Adipocyte (in vitro differentiated cells): ENCODE results near the gene FBF1.

Experiments used
- DNase-seq: peaks from one replicate; pipeline ENCODE4 v3.0.0-alpha.2; 2015; ENCODE audit warnings: low read depth
- H3K27me3 ChIP-seq: replicated peaks from 2 replicates; pipeline ENCODE4 v1.7.0; 2013; ENCODE audit warnings: mild to moderate bottlenecking, low read length, moderate library complexity; ENCODE audit not compliant: control insufficient read depth, insufficient read depth
- H3K36me3 ChIP-seq: 2 replicates; pipeline ENCODE4 v1.7.0; 2013; ENCODE audit warnings: low read length, mild to moderate bottlenecking, moderate library complexity; ENCODE audit not compliant: control insufficient read depth, insufficient read depth, severe bottlenecking
- H3K4me1 ChIP-seq: 2 replicates; pipeline ENCODE4 v1.7.0; 2013; ENCODE audit warnings: mild to moderate bottlenecking, low read length, moderate library complexity; ENCODE audit not compliant: control insufficient read depth, insufficient read depth
- H3K4me3 ChIP-seq: 2 replicates; pipeline ENCODE4 v1.7.0; 2013; ENCODE audit warnings: mild to moderate bottlenecking, low read length, moderate library complexity
- H3K9ac ChIP-seq: 2 replicates; pipeline ENCODE4 v1.7.0; 2013; ENCODE audit warnings: mild to moderate bottlenecking, low read length, moderate library complexity
- H3K9me3 ChIP-seq: 2 replicates; pipeline ENCODE4 v1.7.0; 2013; ENCODE audit warnings: mild to moderate bottlenecking, low read length, moderate library complexity; ENCODE audit not compliant: control insufficient read depth

FBF1 gene, protein sequence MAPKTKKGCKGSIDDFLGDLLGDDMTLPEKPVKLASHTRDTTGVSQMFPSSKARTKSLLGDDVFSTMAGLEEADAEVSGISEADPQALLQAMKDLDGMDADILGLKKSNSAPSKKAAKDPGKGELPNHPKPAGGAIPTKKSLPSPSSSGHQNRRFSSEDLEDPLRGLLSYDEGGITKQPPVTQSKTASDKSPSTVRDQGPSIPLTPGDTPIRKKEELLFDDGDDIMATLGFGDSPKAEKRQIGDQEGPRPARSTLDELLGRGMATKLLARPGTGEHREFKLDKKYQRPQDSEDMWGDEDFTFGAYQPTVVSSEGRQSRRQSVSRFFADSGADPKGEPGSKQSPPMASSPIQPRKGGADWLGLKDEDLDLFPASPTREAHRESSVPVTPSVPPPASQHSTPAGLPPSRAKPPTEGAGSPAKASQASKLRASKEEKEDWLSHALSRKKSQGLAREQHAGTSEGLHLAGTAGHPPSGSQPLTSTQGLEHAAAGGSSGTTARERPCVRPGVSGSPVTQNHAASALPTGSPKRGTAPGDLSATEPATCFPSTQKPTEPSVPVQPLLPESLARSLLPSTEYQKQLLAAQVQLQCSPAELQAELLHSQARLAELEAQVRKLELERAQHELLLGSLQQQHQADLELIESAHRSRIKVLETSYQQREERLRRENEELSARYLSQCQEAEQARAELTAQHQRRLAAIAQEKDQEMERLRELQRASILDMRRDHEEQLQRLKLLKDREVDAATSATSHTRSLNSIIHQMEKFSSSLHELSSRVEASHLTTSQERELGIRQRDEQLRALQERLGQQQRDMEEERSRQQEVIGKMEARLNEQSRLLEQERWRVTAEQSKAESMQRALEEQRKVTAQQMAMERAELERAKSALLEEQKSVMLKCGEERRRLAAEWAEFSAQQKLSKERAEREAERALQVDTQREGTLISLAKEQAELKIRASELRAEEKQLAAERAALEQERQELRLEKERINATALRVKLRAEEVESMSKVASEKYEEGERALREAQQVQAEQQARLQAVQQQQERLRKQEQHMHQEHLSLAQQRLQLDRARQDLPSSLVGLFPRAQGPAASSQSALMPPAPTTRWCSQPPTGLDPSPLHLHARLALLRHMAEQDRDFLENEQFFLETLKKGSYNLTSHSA

DNA sequence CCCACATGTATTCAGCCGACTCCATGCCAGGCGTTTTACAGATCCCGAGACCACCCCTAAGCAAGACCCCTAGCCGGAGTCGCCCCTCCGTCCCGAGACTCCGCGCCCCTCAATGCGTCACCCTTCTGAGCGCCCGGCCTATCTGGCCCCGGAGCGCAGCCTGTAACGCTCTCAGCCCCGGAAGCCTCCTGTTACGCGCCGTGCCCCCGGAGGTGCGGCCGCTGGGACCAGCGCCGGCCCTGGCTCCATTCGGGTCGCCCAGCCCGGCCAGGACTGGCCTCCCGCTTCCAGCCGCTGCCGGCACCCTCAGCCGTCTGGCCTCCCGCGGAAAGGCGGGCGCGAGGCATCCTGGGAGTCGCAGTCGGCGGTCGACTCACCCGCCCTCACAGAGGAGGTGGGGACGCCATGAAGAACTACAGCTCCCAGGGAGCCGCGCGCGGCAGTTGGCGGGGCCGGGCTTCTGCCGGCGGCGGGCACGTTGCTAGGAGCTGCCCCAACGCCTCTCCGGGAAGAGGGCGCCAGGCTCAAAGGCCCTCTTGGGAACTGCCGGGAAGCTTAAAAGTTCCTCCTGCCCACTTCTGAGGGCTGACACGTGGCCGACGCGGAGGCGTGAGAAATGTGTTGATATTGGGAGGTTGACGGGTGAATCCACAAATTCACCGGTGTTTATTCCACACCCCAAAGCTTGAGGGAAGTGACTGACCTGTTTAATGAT, at the start of gene FBF1:
Gene FBF1, minus strand, starts transcription at position 316 of the 715 bp plus-strand sequence. CDS start 2,893 bp downstream, outside the sequence.
- H3K27me3 ChIP-seq: no peaks in the 10 kb centered on the region
- H3K4me1 ChIP-seq: peaks cover 12% of the 10 kb centered on the region
- no peaks in the 10 kb centered on the region for H3K9me3 ChIP-seq
- H3K36me3 ChIP-seq: peaks cover 35% of the 10 kb centered on the region
- peak; percentile 98 for DNase-seq
- peak within 1 kb of the TSS; percentile 86 for H3K9ac ChIP-seq
- H3K4me3 ChIP-seq: peak within 1 kb of the TSS; percentile 85

DNA sequence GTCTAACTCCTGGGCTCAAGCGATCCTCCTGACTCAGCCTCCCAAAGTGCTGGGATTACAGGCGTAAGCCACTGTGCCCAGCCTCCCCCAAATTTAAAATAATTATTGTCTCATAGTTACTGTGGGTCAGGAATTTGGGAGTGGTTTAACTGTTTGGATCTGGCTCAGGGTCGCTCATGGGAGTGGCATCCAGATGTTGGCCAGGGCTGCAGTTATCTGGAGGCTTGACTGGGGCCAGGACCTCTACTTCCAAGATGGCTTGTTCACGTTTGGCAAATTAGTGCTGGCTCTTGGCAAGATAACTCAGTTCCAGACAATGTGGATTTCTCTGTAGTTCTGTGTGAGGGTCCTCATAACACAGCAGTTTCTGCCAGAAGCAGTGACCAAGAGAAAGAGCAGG, 46.2 kb upstream of the FBF1 start:
- H3K4me1 ChIP-seq: peaks cover 36% of the 10 kb centered on the region
- H3K4me3 ChIP-seq: no peak overlapping the region
- H3K27me3 ChIP-seq: no peaks in the 10 kb centered on the region
- no peaks in the 10 kb centered on the region for H3K9me3 ChIP-seq
- H3K36me3 ChIP-seq: peaks cover 7% of the 10 kb centered on the region
- no peak overlapping the region for H3K9ac ChIP-seq
- DNase-seq: no peak

DNA sequence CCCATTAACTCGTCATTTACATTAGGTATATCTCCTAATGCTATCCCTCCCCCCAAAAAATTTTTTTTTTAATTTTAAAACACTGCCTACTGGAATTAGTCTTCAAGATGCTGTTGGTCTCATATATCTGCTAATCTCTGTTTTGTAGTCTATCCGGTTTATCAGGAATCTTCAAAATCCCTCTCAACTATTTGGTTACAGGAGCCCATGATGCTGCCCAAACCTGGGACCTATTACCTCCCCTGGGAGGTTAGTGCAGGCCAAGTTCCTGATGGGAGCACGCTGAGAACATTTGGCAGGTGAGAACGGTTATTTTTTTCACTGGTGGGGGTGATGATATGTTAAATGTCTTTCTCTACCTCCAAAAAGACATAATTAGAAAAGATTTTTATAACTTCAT, 45.1 kb upstream of the FBF1 start:
- Histone ChIP-seq H3K4me3 (no peak overlapping the region), H3K9me3 (no peaks in the 10 kb centered on the region), H3K4me1 (peaks cover 46% of the 10 kb centered on the region), H3K27me3 (no peaks in the 10 kb centered on the region), H3K36me3 (no peaks in the 10 kb centered on the region), H3K9ac (no peak overlapping the region)
- DNase-seq: no peak

DNA sequence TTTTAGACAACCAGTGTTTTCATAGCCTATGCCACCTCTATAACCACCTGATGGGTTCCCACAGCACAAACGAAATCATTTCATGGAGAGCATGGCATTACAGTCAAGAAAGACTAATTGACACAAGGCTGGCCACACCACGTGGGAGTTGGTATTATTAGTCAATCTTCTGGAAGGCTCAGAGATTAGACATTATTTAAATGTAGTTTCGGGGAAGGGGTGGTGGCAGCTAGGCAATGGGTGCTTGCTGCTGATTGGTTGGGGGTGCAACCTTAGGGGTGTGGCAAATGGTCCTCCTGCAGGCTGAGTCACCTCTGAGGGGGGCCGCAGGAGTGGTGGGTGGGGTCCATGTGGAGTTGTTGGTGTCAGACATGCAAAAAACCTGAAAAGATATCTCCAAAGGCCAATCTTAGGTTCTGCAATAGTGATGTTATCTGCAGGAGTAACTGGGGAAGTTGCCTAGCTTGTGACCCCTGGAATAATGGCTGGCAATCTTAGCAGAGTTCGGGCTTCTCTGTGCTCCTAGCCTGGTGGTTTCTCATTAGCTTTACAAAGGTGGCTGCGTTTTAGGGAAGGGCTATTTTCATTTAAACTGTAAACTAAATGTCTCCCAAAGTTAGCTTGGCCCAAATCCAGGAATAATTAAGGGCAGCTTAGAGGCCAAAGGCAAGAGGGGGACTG, 42.8 kb upstream of the FBF1 start:
- Histone ChIP-seq H3K27me3 (no peaks in the 10 kb centered on the region), H3K9me3 (no peaks in the 10 kb centered on the region), H3K4me1 (peaks cover 59% of the 10 kb centered on the region), H3K36me3 (no peaks in the 10 kb centered on the region), H3K9ac (peak overlapping the region; percentile 99), H3K4me3 (peak overlapping the region; percentile 9)
- no peak for DNase-seq

DNA sequence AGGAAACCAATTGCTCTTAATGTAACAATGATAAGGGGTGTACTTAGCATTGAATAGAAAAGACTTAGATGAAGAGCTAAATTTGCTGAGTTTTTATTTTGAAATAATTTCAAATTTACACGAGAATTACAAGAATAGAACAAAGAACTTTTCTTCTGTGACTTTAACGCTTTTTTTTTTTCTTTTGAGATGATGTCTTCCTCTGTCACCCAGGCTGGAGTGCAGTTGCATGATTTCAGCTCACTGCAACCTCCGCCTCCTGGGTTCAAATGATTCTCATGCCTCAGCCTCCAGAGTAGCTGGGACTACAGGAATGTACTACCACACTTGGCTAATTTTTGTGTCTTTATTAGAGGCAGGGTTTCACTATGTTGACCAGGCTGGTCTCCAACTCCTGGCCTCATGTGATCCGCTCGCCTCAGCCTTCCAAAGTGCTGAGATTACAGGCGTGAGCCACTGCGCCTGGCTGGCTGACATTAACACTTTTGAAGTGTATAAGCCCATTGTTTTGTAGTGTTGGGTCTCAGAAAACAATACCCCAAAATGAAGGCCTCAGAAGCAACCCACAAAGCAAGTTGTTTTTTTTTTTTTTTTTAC, 40.3 kb upstream of the FBF1 start:
- H3K9me3 ChIP-seq: no peaks in the 10 kb centered on the region
- no peaks in the 10 kb centered on the region for H3K27me3 ChIP-seq
- H3K4me3 ChIP-seq: peak overlapping the region; percentile 100
- peaks cover 63% of the 10 kb centered on the region for H3K4me1 ChIP-seq
- H3K9ac ChIP-seq: peak overlapping the region; percentile 99
- peaks cover 5% of the 10 kb centered on the region for H3K36me3 ChIP-seq
- DNase-seq: no peak

DNA sequence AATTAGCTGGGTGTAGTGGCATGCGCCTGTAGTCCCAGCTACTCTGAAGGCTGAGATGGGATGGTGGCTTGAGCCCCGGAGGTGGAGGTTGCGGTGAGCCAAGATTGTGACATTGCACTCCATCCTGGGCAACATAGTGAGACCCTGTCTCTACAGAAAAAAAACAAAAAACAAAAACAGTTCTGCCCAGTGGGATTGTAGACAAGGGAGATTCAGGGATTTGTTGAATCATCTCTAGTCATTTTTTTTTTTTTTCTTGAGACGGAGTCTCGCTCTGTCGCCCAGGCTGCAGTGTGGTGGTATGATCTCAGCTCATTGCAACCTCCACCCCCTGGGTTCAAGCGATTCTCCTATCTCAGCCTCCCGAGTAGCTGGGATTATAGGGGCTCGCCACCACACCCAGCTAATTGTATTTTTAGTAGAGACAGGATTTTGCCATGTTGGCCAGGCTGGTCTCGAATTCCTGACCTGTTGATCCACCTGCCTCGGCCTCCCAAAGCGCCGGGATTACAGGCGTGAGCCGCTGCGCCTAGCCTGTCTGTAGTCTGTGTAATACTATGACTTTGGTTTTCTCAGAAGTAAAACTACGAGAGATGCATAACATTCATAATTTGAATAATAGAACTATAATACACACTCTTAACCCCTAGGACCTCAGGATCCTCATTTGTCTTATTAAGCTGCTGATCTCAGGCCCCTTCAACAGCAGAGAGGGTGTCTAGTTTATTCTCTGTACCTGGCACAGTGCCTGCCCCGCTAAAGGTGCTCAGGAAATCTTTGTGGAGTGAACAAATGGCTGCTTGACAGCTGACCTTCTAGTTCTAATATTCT, 39.6 kb upstream of the FBF1 start:
- Histone ChIP-seq H3K4me1 (peaks cover 70% of the 10 kb centered on the region), H3K9me3 (no peaks in the 10 kb centered on the region), H3K4me3 (peak overlapping the region; percentile 100), H3K27me3 (no peaks in the 10 kb centered on the region), H3K36me3 (peaks cover 7% of the 10 kb centered on the region), H3K9ac (peak overlapping the region; percentile 99)
- no peak for DNase-seq

DNA sequence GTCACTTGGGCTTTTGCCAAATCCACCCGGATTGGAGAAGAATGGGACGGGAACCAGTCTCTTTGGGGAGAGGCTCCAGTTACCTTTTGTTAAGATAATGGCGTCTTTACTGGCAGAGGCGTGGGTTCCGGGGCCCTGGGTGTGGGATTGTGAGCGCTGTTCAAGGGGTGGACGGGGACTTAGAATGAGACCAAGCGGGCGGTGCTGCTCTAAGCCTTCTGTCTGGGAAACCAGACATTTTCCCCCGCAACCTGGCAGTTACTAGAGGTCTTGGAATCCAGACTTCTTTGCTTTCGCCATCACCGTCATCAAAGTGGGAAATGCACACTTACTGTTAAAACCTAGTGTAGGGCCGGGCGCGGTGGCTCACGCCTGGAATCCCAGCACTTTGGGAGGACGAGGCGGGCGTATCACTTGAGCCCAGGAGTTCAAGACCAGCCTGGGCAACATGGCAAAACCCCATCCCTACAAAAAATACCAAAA, 38.9 kb upstream of the FBF1 start:
- DNase-seq: peak; percentile 88
- no peaks in the 10 kb centered on the region for H3K9me3 ChIP-seq

DNA sequence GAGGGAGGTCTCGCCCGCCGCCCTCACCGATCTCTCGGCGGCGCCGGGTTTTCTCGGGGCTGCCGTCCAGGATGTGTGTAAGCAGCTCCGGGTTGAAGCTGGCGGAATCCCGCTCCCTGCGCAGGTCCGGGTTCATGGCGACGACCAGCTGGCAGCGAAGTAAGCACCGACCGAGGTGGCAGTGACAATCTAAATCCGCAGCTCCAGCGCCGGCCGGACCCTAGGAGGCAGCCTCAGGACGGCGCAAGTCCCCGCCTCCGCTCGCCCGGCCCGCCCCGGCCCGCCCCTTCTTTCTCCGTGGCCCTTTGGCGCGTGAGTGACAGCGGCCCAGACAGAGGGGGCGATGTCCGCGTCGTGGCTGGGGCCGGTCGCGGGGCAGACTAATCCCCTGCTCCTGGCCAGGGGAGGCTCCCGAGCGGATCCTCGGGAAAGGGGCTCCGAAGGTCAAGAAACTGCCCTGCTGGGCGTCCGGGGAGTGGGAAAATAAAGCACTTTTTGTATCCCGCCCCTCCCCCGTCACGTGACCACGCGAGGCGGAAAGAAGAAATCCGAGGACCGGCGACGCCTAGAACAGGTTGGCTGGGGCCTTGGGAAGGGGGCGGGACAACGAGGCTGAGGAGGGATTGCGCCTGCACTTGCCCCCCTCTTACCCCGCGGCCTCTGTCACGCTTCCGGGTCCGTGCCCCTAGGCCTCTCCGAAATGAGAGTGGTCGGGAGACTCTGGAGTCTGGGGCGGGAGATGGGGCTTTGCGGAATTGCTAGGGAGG, 38.3 kb upstream of the FBF1 start, which contains the start of the genes ACOX1 and TEN1:
Gene ACOX1, minus strand, starts transcription at position 229 of the 767 bp plus-strand sequence. Its CDS starts 93 bp downstream, at position 136.
Gene TEN1, plus strand, starts transcription at position 303 of the 767 bp plus-strand sequence. CDS start 6,953 bp downstream, outside the sequence.
- H3K36me3 ChIP-seq: peaks cover 19% of the 10 kb centered on the region
- peak; percentile 98 for DNase-seq

More for the DNA sequence above, 38.9 kb upstream of the FBF1 start:
- H3K9ac ChIP-seq: peak overlapping the region; percentile 99
- H3K4me1 ChIP-seq: peaks cover 65% of the 10 kb centered on the region
- no peaks in the 10 kb centered on the region for H3K27me3 ChIP-seq
- peak overlapping the region; percentile 100 for H3K4me3 ChIP-seq
- peaks cover 13% of the 10 kb centered on the region for H3K36me3 ChIP-seq

More for the DNA sequence above, 38.3 kb upstream of the FBF1 start, which contains the start of the genes ACOX1 and TEN1:
- Histone ChIP-seq H3K27me3 (no peaks in the 10 kb centered on the region), H3K9ac (peak within 1 kb of the TSS; percentile 99), H3K4me1 (peaks cover 59% of the 10 kb centered on the region), H3K9me3 (no peaks in the 10 kb centered on the region), H3K4me3 (peak within 1 kb of the TSS; percentile 100)
